ENCODE results near the gene SLC41A3. TPM values are rescaled to one million over a fixed set of nuclear protein-coding genes. Genes with fewer than 3 reads are reported as not detected.
"Not testable (repeated sequence)": the region's sequence is repeated elsewhere in the genome, so short reads cannot be mapped to it uniquely, and the experiment has no call there.

Gene SLC41A3
- total RNA-seq, 2 donors from 2014 or later = 33.1 to 50.8 TPM

DNA sequence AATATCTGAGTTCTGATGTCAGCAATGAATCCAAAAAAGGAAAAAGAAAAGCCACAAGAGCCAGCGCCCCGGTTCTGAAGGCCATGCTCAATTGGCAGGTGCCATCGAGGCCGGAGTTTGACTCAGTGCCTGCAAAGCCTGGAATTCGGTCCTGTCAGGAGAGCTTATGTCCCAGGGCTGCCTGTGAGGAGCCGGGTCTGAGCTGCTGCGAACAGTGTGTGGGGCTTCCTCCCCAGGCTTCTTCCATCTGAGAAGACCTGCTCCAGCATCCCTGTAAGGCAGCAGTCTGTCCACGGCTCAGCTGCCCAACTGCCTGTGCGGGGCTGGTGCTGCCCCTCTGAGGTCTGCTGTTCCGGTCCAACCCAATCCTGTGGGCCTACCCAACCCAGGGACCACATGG is 68.8 kb downstream of the SLC41A3 start:
- Mint-ChIP-seq H3K4me3 (no peak overlapping the region), H3K36me3 (ENCODE audit: low read depth) (peaks cover 55% of the 10 kb centered on the region), H3K27me3 (no peaks in the 10 kb centered on the region), H3K4me1 (peaks cover 3% of the 10 kb centered on the region), H3K27ac (no peak overlapping the region), H3K9me3 (no peaks in the 10 kb centered on the region)
- ATAC-seq (replicated peaks) = no peak

DNA sequence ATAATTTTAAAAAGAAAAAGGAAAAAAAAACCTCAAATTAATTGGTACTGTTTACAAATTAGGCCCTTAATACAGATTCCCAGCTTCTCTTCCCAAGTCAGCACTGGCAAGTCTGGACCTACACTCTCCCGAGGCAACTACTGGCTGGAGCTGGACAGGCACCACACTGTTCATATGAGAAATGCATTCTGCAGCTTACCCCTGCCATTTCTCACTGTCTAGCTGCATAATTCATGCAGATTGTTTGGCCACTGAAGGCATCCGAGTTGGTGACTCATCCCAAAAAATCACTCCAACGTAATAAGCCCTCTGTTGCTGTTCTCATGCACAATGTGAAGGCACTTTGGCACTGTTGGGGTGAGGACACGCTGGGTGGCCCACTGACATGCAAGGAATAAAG is 69.7 kb downstream of the SLC41A3 start:
- Mint-ChIP-seq H3K27me3 (no peaks in the 10 kb centered on the region), H3K9me3 (no peaks in the 10 kb centered on the region), H3K27ac (peak overlapping the region; percentile 45), H3K4me3 (no peak overlapping the region), H3K4me1 (peaks cover 3% of the 10 kb centered on the region), H3K36me3 (ENCODE audit: low read depth) (peaks cover 55% of the 10 kb centered on the region)
- no peak for ATAC-seq (replicated peaks)

- no peak for ATAC-seq (replicated peaks)
- Mint-ChIP-seq H3K9me3 (no peaks in the 10 kb centered on the region), H3K27ac (no peak overlapping the region), H3K36me3 (ENCODE audit: low read depth) (peaks cover 60% of the 10 kb centered on the region), H3K4me1 (peaks cover 3% of the 10 kb centered on the region), H3K4me3 (no peak overlapping the region), H3K27me3 (no peaks in the 10 kb centered on the region)
Observed at GRCh38 chr3:126013751-126014156, 70.2 kb downstream of the SLC41A3 start.

- no peak overlapping the region for H3K27ac Mint-ChIP-seq
- no peak overlapping the region for H3K4me3 Mint-ChIP-seq
- no peaks in the 10 kb centered on the region for H3K9me3 Mint-ChIP-seq
- peaks cover 43% of the 10 kb centered on the region for H3K36me3 Mint-ChIP-seq (ENCODE audit: low read depth)
- H3K27me3 Mint-ChIP-seq = no peaks in the 10 kb centered on the region
- no peak for ATAC-seq (replicated peaks)
- peaks cover 3% of the 10 kb centered on the region for H3K4me1 Mint-ChIP-seq
Observed at GRCh38 chr3:126009181-126009580, 74.7 kb downstream of the SLC41A3 start.

DNA sequence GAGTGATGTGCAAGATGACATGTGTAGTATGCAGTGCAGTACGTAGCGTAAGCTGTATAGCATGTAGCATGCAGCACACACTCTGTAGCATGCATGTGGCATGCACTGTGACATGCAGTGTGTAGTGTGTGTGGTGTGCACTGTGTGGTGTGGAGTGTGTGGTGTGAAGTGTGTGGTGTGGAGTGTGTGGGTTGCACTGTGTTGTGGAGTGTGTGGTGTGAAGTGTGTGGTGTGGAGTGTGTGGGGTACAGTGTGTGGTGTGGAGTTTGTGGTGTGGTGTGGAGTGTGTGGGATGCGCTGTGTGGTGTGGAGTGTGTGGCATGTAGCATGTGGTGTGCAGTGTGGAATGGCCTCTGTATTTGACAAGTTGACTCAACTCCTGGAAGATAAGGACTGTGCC is 75.7 kb downstream of the SLC41A3 start:
- Mint-ChIP-seq H3K27me3 (no peaks in the 10 kb centered on the region), H3K36me3 (ENCODE audit: low read depth) (peaks cover 33% of the 10 kb centered on the region), H3K27ac (no peak overlapping the region), H3K4me3 (no peak overlapping the region), H3K4me1 (peaks cover 3% of the 10 kb centered on the region), H3K9me3 (no peaks in the 10 kb centered on the region)
- ATAC-seq (replicated peaks) = no peak

GRCh38 chr3:126005951-126006350 is 78.0 kb downstream of the SLC41A3 start:
- peaks cover 6% of the 10 kb centered on the region for H3K9me3 Mint-ChIP-seq
- no peaks in the 10 kb centered on the region for H3K4me1 Mint-ChIP-seq
- no peak overlapping the region for H3K4me3 Mint-ChIP-seq
- H3K27ac Mint-ChIP-seq = no peak overlapping the region
- ATAC-seq (replicated peaks) = no peak
- peaks cover 11% of the 10 kb centered on the region for H3K36me3 Mint-ChIP-seq (ENCODE audit: low read depth)
- H3K27me3 Mint-ChIP-seq = no peaks in the 10 kb centered on the region

- ATAC-seq (replicated peaks) = no peak
- no peak overlapping the region for H3K27ac Mint-ChIP-seq
- H3K9me3 Mint-ChIP-seq = peaks cover 6% of the 10 kb centered on the region
- no peaks in the 10 kb centered on the region for H3K27me3 Mint-ChIP-seq
- no peaks in the 10 kb centered on the region for H3K4me1 Mint-ChIP-seq
- peaks cover 7% of the 10 kb centered on the region for H3K36me3 Mint-ChIP-seq (ENCODE audit: low read depth)
- H3K4me3 Mint-ChIP-seq = no peak overlapping the region
Observed at GRCh38 chr3:126004692-126005091, 79.2 kb downstream of the SLC41A3 start.

- no peaks in the 10 kb centered on the region for H3K27me3 Mint-ChIP-seq
- ATAC-seq (replicated peaks) = no peak
- H3K4me3 Mint-ChIP-seq = no peak overlapping the region
- H3K9me3 Mint-ChIP-seq = peaks cover 10% of the 10 kb centered on the region
- no peaks in the 10 kb centered on the region for H3K4me1 Mint-ChIP-seq
- H3K27ac Mint-ChIP-seq = no peak overlapping the region
- H3K36me3 Mint-ChIP-seq (ENCODE audit: low read depth) = peaks cover 7% of the 10 kb centered on the region
Observed at GRCh38 chr3:126004217-126004616, 79.7 kb downstream of the SLC41A3 start.

- no peak for ATAC-seq (replicated peaks)
- no peak overlapping the region for H3K27ac Mint-ChIP-seq
- H3K27me3 Mint-ChIP-seq = no peaks in the 10 kb centered on the region
- peaks cover under 1% of the 10 kb centered on the region for H3K36me3 Mint-ChIP-seq (ENCODE audit: low read depth)
- no peaks in the 10 kb centered on the region for H3K4me1 Mint-ChIP-seq
- no peak overlapping the region for H3K4me3 Mint-ChIP-seq
- peaks cover 14% of the 10 kb centered on the region for H3K9me3 Mint-ChIP-seq
Observed at GRCh38 chr3:126003447-126004190, 80.3 kb downstream of the SLC41A3 start.

GRCh38 chr3:126002189-126002588 is 81.7 kb downstream of the SLC41A3 start:
- Mint-ChIP-seq H3K36me3 (ENCODE audit: low read depth) (no peaks in the 10 kb centered on the region), H3K27ac (no peak overlapping the region)
- ATAC-seq (replicated peaks) = no peak

GRCh38 chr3:125996751-125997150 is 87.2 kb downstream of the SLC41A3 start:
- H3K9me3 Mint-ChIP-seq; H3K27ac Mint-ChIP-seq; H3K4me1 Mint-ChIP-seq; H3K36me3 Mint-ChIP-seq (ENCODE audit: low read depth); H3K4me3 Mint-ChIP-seq; H3K27me3 Mint-ChIP-seq; ATAC-seq (replicated peaks): not testable (repeated sequence)

More at GRCh38 chr3:126002189-126002588, 81.7 kb downstream of the SLC41A3 start:
- Mint-ChIP-seq H3K27me3 (no peaks in the 10 kb centered on the region), H3K4me3 (no peak overlapping the region), H3K9me3 (peaks cover 15% of the 10 kb centered on the region), H3K4me1 (no peaks in the 10 kb centered on the region)

GRCh38 chr3:125990253-125990970 is 93.5 kb downstream of the SLC41A3 start:
- Mint-ChIP-seq H3K4me3 (peak overlapping the region; percentile 97), H3K4me1 (peaks cover 6% of the 10 kb centered on the region), H3K27ac (peak overlapping the region; percentile 98), H3K27me3 (no peaks in the 10 kb centered on the region), H3K9me3 (no peaks in the 10 kb centered on the region), H3K36me3 (ENCODE audit: low read depth) (no peaks in the 10 kb centered on the region)
- peak; percentile 97 for ATAC-seq (replicated peaks)

GRCh38 chr3:125984951-125985350 is 99.0 kb downstream of the SLC41A3 start:
- ATAC-seq (replicated peaks) = peak; percentile 9

DNA sequence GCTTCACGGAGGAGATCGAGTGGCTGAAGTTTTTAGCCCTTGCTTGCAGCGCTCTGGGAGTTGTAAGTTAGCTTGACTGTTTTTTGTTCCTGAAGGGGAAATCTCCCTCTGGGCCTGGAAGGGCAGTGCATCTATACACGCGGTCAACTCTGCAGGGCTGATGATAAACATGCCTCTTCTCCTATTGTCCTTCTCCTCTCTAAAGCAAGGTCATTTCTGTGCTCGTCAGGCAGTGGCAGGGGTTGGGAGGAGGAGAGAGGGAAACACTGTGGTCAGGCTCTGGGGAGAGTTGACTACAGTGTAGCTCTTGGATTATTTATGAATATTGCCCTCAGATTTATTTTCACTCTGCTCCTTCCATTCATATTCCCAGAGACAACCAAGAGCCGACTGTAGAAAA is 106.8 kb downstream of the SLC41A3 start:
- H3K36me3 Mint-ChIP-seq (ENCODE audit: low read depth); H3K4me1 Mint-ChIP-seq; H3K27ac Mint-ChIP-seq; ATAC-seq (replicated peaks); H3K9me3 Mint-ChIP-seq; H3K27me3 Mint-ChIP-seq; H3K4me3 Mint-ChIP-seq: not testable (repeated sequence)

More at GRCh38 chr3:125984951-125985350, 99.0 kb downstream of the SLC41A3 start:
- H3K27me3 Mint-ChIP-seq; H3K9me3 Mint-ChIP-seq; H3K36me3 Mint-ChIP-seq (ENCODE audit: low read depth); H3K4me3 Mint-ChIP-seq; H3K27ac Mint-ChIP-seq; H3K4me1 Mint-ChIP-seq: not testable (repeated sequence)

- H3K27ac Mint-ChIP-seq; H3K9me3 Mint-ChIP-seq; H3K27me3 Mint-ChIP-seq; H3K36me3 Mint-ChIP-seq (ENCODE audit: low read depth); H3K4me3 Mint-ChIP-seq; H3K4me1 Mint-ChIP-seq; ATAC-seq (replicated peaks): not testable (repeated sequence)
Observed at GRCh38 chr3:125976003-125976390, 107.9 kb downstream of the SLC41A3 start.

Measured in activated T-helper 17 cell treated with anti-CD3 and anti-CD28 coated beads, Interleukin-2, amount 50 U/mL, for 72 hours (primary cell).